SK-N-SH (cell line): ENCODE measurements around the gene GOPC. TPM values are rescaled to one million over a fixed set of nuclear protein-coding genes. Genes with fewer than 3 reads are reported as not detected.
A peak's percentile ranks its signal among the peaks of the same experiment; 100 is the strongest.

Experiments
- CTCF ChIA-PET: fragments of 300-600, 350-600 bp; formaldehyde crosslinking; extraction: SDS; loops from one replicate; lab custom pipeline; 2021; lab: Yijun Ruan, JAX
- POLR2A ChIA-PET: fragments of 350-600 bp; sonication (Branson Sonifier 250); formaldehyde crosslinking; extraction: SDS; loops from one replicate; lab custom pipeline; 2020; ENCODE audit warnings: antibody characterized with exemption, inconsistent platforms; lab: Yijun Ruan, JAX
- DNase-seq: peaks from one replicate; pipeline ENCODE4 v3.0.0; 2012
- H2AFZ ChIP-seq: fragments of 200-600 bp; sonication (generic); 2 replicates; pipeline ENCODE4 v1.8.1; 2016; ENCODE audit warnings: antibody characterized with exemption, mild to moderate bottlenecking, low read depth
- H3F3A ChIP-seq: fragments of 200-600 bp; sonication (generic); replicated peaks from 2 replicates; pipeline ENCODE3; 2016; ENCODE audit warnings: antibody characterized with exemption, mild to moderate bottlenecking; ENCODE audit not compliant: insufficient read depth
- H3K27ac ChIP-seq, 2 experiments: fragments of 200-500 bp in 1 of 2; fragments of 200-600 bp in 1 of 2; sonication (Bioruptor generic) in 1 of 2; sonication (generic), shearing (Covaris generic) in 1 of 2; 2 replicates each; pipeline versions ENCODE4 v1.5.1 to v1.6.1; 2014 to 2016; ENCODE audit warnings: low read depth in 2 of 2, inconsistent platforms in 1 of 2, low read length in 1 of 2, mild to moderate bottlenecking in 1 of 2, mixed read lengths in 1 of 2
- H3K27me3 ChIP-seq: fragments of 200-600 bp; sonication (generic), shearing (Covaris generic); 2 replicates; pipeline ENCODE4 v1.6.1; 2016; ENCODE audit warnings: mixed run types; ENCODE audit not compliant: insufficient read depth
- H3K36me3 ChIP-seq, 2 experiments: fragments of 200-500 bp in 1 of 2; fragments of 200-600 bp in 1 of 2; sonication (Bioruptor generic) in 1 of 2; sonication (generic) in 1 of 2; replicated peaks in 1 of 2; 2 replicates each; pipeline versions ENCODE3 to v1.5.1; 2014 to 2016; ENCODE audit warnings: low read length in 1 of 2, mild to moderate bottlenecking in 1 of 2; ENCODE audit not compliant: insufficient read depth in 2 of 2, control insufficient read depth in 1 of 2
- H3K4me1 ChIP-seq, 2 experiments: fragments of 200-500 bp in 1 of 2; fragments of 200-600 bp in 1 of 2; sonication (Bioruptor generic) in 1 of 2; sonication (generic), shearing (Covaris generic) in 1 of 2; 2 replicates each; pipeline versions ENCODE4 v1.5.1 to v1.6.1; 2014 to 2016; ENCODE audit warnings: low read depth in 1 of 2, low read length in 1 of 2, mixed run types in 1 of 2; ENCODE audit not compliant: insufficient read depth in 2 of 2, control insufficient read depth in 1 of 2
- H3K4me2 ChIP-seq: fragments of 200-600 bp; sonication (generic), shearing (Covaris generic); 2 replicates; pipeline ENCODE4 v1.6.1; 2017; ENCODE audit warnings: mixed run types
- H3K4me3 ChIP-seq, 2 experiments: fragments of 200-500 bp in 1 of 2; fragments of 200-600 bp in 1 of 2; sonication (Bioruptor generic) in 1 of 2; sonication (generic), shearing (Covaris generic) in 1 of 2; 2 replicates each; pipeline versions ENCODE4 v1.5.1 to v1.8.1; 2014 to 2016; ENCODE audit warnings: low read depth in 2 of 2, inconsistent platforms in 1 of 2, low read length in 1 of 2, mild to moderate bottlenecking in 1 of 2, mixed read lengths in 1 of 2, moderate library complexity in 1 of 2
- H3K79me2 ChIP-seq: fragments of 200-600 bp; sonication (generic); 2 replicates; pipeline ENCODE4 v1.8.1; 2017; ENCODE audit warnings: mild to moderate bottlenecking; ENCODE audit not compliant: insufficient read depth
- H3K9ac ChIP-seq: fragments of 200-600 bp; sonication (generic); 2 replicates; pipeline ENCODE4 v1.6.1; 2017; ENCODE audit warnings: mixed run types
- H3K9me2 ChIP-seq: fragments of 200-600 bp; sonication (generic); 2 replicates; pipeline ENCODE4 v1.6.1; 2017; ENCODE audit warnings: mixed run types
- H3K9me3 ChIP-seq: fragments of 200-600 bp; sonication (generic); 2 replicates; pipeline ENCODE4 v1.6.1; 2017; ENCODE audit warnings: mixed run types, mild to moderate bottlenecking, moderate library complexity
- H4K20me1 ChIP-seq: fragments of 200-600 bp; sonication (generic); 2 replicates; pipeline ENCODE4 v1.6.1; 2017; ENCODE audit warnings: mild to moderate bottlenecking, mixed run types; ENCODE audit not compliant: insufficient read depth
- CHD2 ChIP-seq: fragments of 150-350 bp; IDR thresholded peaks from 2 replicates; pipeline ENCODE4 v1.6.1; 2018; ENCODE audit warnings: low read length; ENCODE audit not compliant: partially characterized antibody
- EP300 ChIP-seq, 2 experiments: IDR thresholded peaks; 2 replicates each; pipeline versions ENCODE4 v1.4.0 to v1.6.1; 2012; ENCODE audit warnings: borderline replicate concordance in 1 of 2, low read depth in 1 of 2, low read length in 1 of 2
- FOSL2 ChIP-seq: IDR thresholded peaks from 2 replicates; pipeline ENCODE4 v1.4.0; 2012; ENCODE audit warnings: low read depth, mild to moderate bottlenecking, moderate library complexity, borderline replicate concordance
- FOXM1 ChIP-seq: IDR thresholded peaks from 2 replicates; pipeline ENCODE4 v1.4.0; 2012; ENCODE audit warnings: low read depth, mild to moderate bottlenecking
- IRF3 ChIP-seq: fragments of 150-350 bp; IDR thresholded peaks from 2 replicates; pipeline ENCODE4 v1.6.1; 2016; ENCODE audit warnings: mild to moderate bottlenecking, low read depth, low read length
- MXI1 ChIP-seq: IDR thresholded peaks from 2 replicates; pipeline ENCODE4 v1.6.1; 2012; ENCODE audit warnings: mild to moderate bottlenecking, low read depth, low read length, improper control_type of control experiment
- NFIC ChIP-seq: IDR thresholded peaks from 2 replicates; pipeline ENCODE4 v1.4.0; 2012; ENCODE audit warnings: borderline replicate concordance
- NRF1 ChIP-seq: IDR thresholded peaks from 2 replicates; pipeline ENCODE4 v1.6.1; 2012; ENCODE audit warnings: low read depth, mild to moderate bottlenecking, low read length
- POLR2AphosphoS5 ChIP-seq: IDR thresholded peaks from 2 replicates; pipeline ENCODE4 v1.6.1; 2012; ENCODE audit warnings: low read depth, low read length
- RAD21 ChIP-seq: IDR thresholded peaks from 2 replicates; pipeline ENCODE4 v1.6.1; 2012; ENCODE audit warnings: mild to moderate bottlenecking, low read length
- REST ChIP-seq: IDR thresholded peaks from 2 replicates; pipeline ENCODE4 v1.6.1; 2012; ENCODE audit warnings: mild to moderate bottlenecking, low read depth, low read length, moderate library complexity
- RFX5 ChIP-seq: IDR thresholded peaks from 2 replicates; pipeline ENCODE4 v1.6.1; 2012; ENCODE audit warnings: mild to moderate bottlenecking, improper control_type of control experiment, low read length
- RXRA ChIP-seq: IDR thresholded peaks from 2 replicates; pipeline ENCODE4 v1.4.0; 2012; ENCODE audit warnings: low read depth, mild to moderate bottlenecking, borderline replicate concordance
- SIN3A ChIP-seq: IDR thresholded peaks from 2 replicates; pipeline ENCODE4 v1.6.1; 2012; ENCODE audit warnings: low read depth, mild to moderate bottlenecking, low read length, moderate library complexity, borderline replicate concordance
- TAF1 ChIP-seq: IDR thresholded peaks from 2 replicates; pipeline ENCODE4 v1.6.1; 2012; ENCODE audit warnings: low read depth, mild to moderate bottlenecking, low read length, moderate library complexity, borderline replicate concordance
- TCF12 ChIP-seq: IDR thresholded peaks from 2 replicates; pipeline ENCODE4 v1.4.0; 2012
- whole genome bisulfite sequencing: methylation state at CpG from one replicate; pipeline ENCODE4 v1.1.6; 2017; ENCODE audit warnings: low lambda C conversion rate; 5-methylcytosine and 5-hydroxymethylcytosine counted together
- polyA plus RNA-seq, 3 experiments: library from polyadenylated mRNA; depleted of rRNA; stranded (reverse); fragments of >200 nt; gene quantifications; 2 replicates each; pipeline ENCODE4 v1.2.3, GENCODE V29; 2012
- TF ChIP-seq, protein P1 (sequence below): IDR thresholded peaks from 2 replicates; pipeline ENCODE4; 2012
- TF ChIP-seq, protein P2 (sequence below): fragments of 200-600 bp; sonication (generic); IDR thresholded peaks from 2 replicates; pipeline ENCODE4 v1.6.1; 2017; ENCODE audit warnings: antibody characterized with exemption, mild to moderate bottlenecking, moderate library complexity

Gene GOPC
- polyA plus RNA-seq, 1 of the 3 experiments (the other 2 are of a cell fraction), result 20.8 TPM

- TF ChIP-seq, protein P1, sequence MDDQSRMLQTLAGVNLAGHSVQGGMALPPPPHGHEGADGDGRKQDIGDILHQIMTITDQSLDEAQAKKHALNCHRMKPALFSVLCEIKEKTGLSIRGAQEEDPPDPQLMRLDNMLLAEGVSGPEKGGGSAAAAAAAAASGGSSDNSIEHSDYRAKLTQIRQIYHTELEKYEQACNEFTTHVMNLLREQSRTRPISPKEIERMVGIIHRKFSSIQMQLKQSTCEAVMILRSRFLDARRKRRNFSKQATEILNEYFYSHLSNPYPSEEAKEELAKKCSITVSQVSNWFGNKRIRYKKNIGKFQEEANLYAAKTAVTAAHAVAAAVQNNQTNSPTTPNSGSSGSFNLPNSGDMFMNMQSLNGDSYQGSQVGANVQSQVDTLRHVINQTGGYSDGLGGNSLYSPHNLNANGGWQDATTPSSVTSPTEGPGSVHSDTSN, result peak; percentile 98
- TF ChIP-seq IRF3, result no peak
- peak; percentile 87 for TF ChIP-seq FOSL2
- TF ChIP-seq TAF1, result no peak
- peak; percentile 94 for TF ChIP-seq TCF12
- TF ChIP-seq NRF1, result no peak
- TF ChIP-seq MXI1, result no peak
- peak; percentile 79 for TF ChIP-seq NFIC
- peak; percentile 70; the same call in 1 of the 2 replicates for TF ChIP-seq POLR2AphosphoS5
- no peak for TF ChIP-seq RFX5
- TF ChIP-seq SIN3A, result peak; percentile 99
- no peak for TF ChIP-seq CHD2
- peak; percentile 51; the same call in 1 of the 2 replicates for TF ChIP-seq FOXM1
These were observed 57.1 kb downstream of the GOPC start (continued) for GRCh38 chr6:117545161-117545595.

- Histone ChIP-seq H3K79me2 (peaks cover 26% of the 10 kb centered on the region), H3K36me3 (peaks cover 49 to 73% of the 10 kb centered on the region in 2 experiments), H4K20me1 (no peaks in the 10 kb centered on the region), H3K9me3 (no peaks in the 10 kb centered on the region), H3K27ac (peak overlapping the region; percentile 53 to 77), H3K9me2 (no peaks in the 10 kb centered on the region), H3K4me2 (no peak overlapping the region), H2AFZ (no peak overlapping the region), H3K4me3 (no peak overlapping the region), H3K4me1 (peaks cover 11 to 29% of the 10 kb centered on the region in 2 experiments), H3K27me3 (no peaks in the 10 kb centered on the region), H3K9ac (no peak overlapping the region), H3F3A (peaks cover 80% of the 10 kb centered on the region)
- DNase-seq, result no peak
- CTCF ChIA-PET, result interaction anchor here (1.5 kb wide), 1 partner anchor 11 kb away, joined by 9 read pairs; no protein-coding TSS in a partner anchor
- 30% methylated on average over 3 of the region's 3 CpGs for WGBS
- POLR2A ChIA-PET, result no interaction called here
- TF ChIP-seq FOSL2 (no peak), REST (no peak), RAD21 (no peak), EP300 (IDR thresholded peaks at IDR 0.05; ENCODE audit: borderline replicate concordance in 1 of 2, low read depth in 1 of 2, low read length in 1 of 2) (no peak), SIN3A (no peak), RXRA (no peak)
- TF ChIP-seq, protein P2, sequence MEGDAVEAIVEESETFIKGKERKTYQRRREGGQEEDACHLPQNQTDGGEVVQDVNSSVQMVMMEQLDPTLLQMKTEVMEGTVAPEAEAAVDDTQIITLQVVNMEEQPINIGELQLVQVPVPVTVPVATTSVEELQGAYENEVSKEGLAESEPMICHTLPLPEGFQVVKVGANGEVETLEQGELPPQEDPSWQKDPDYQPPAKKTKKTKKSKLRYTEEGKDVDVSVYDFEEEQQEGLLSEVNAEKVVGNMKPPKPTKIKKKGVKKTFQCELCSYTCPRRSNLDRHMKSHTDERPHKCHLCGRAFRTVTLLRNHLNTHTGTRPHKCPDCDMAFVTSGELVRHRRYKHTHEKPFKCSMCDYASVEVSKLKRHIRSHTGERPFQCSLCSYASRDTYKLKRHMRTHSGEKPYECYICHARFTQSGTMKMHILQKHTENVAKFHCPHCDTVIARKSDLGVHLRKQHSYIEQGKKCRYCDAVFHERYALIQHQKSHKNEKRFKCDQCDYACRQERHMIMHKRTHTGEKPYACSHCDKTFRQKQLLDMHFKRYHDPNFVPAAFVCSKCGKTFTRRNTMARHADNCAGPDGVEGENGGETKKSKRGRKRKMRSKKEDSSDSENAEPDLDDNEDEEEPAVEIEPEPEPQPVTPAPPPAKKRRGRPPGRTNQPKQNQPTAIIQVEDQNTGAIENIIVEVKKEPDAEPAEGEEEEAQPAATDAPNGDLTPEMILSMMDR, result no peak
These were observed 57.6 kb downstream of the GOPC start for GRCh38 chr6:117544716-117545115.
